ENCODE measurements around the gene CADPS2.

The CADPS2 gene

DNA sequence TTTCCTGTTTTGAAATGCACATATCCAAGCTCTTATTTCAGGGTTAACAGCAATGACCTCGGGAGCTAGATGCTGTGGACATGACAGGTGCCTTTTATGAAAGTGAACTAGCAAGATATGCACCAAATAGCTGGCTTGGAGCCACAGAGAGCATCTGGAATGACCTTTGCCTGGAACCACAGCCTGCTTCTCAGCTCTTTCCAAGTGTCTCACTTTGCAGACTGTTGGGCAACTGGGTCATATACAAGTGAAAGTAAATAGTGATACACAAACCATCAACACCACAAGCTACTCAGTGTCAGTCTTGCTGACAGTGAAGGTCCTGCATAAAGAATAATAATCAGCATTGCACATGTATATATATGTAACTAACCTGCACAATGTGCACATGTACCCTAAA, 370.9 kb downstream of the CADPS2 start:
- H4K91ac ChIP-seq (ENCODE audit: low read depth, low read length, poor library complexity) = no peak overlapping the region
- no peak for DNase-seq (ENCODE audit: low spot score)
- H2AK5ac ChIP-seq (ENCODE audit: low read depth, low read length) = no peak overlapping the region
- H3K9ac ChIP-seq (ENCODE audit: low read depth, low read length, poor library complexity) = no peak overlapping the region
- H3K14ac ChIP-seq (ENCODE audit: low read length) = no peak overlapping the region
- no peak overlapping the region for H2BK120ac ChIP-seq (ENCODE audit: low read depth, low read length)
- no peak overlapping the region for H4K8ac ChIP-seq (ENCODE audit: low read depth, low read length)
- H3K36me3 ChIP-seq (replicated peaks in 1 of 2; ENCODE audit: control insufficient read depth in 2 of 2, insufficient read depth in 2 of 2, low read length in 2 of 2) = no peaks in the 10 kb centered on the region
- no peak overlapping the region for H3K4me3 ChIP-seq (ENCODE audit: low read length in 2 of 2)
- no CpG with 5 or more reads among the region's 1 CpG for WGBS, 2 donors (ENCODE audit: extremely low coverage in 2 of 2, insufficient read length in 2 of 2, insufficient replicate concordance in 1 of 2)
- H3K9me3 ChIP-seq (replicated peaks in 1 of 2; ENCODE audit: control insufficient read depth in 2 of 2, insufficient read depth in 1 of 2, low read depth in 1 of 2, low read length in 2 of 2) = no peaks in the 10 kb centered on the region
- peaks cover 3 to 5% of the 10 kb centered on the region in 2 donors for H3K4me1 ChIP-seq (ENCODE audit: control insufficient read depth in 2 of 2, insufficient read depth in 1 of 2, low read depth in 1 of 2, low read length in 2 of 2)
- H3K18ac ChIP-seq (ENCODE audit: low read length) = no peak overlapping the region
- no peak overlapping the region for H3K27ac ChIP-seq (replicated peaks; ENCODE audit: low read length)
- no peak overlapping the region for H2BK15ac ChIP-seq (ENCODE audit: low read length)
- H3K23ac ChIP-seq (ENCODE audit: low read depth, low read length, poor library complexity) = no peak overlapping the region
- no peaks in the 10 kb centered on the region for H3K79me1 ChIP-seq (ENCODE audit: low read depth, low read length)
- H2BK5ac ChIP-seq (ENCODE audit: low read length) = no peak overlapping the region
- H2BK12ac ChIP-seq (ENCODE audit: low read length) = no peak overlapping the region
- H3K27me3 ChIP-seq (ENCODE audit: control insufficient read depth in 3 of 3, insufficient read depth in 3 of 3, low read depth in 1 of 3, low read length in 3 of 3) = no peaks in the 10 kb centered on the region
- no peak overlapping the region for H2AFZ ChIP-seq (ENCODE audit: low read length)
- H3K4me2 ChIP-seq (ENCODE audit: insufficient read depth, low read length, poor library complexity, severe bottlenecking) = no peak overlapping the region
- H3K4ac ChIP-seq (ENCODE audit: low read length) = no peak overlapping the region

DNA sequence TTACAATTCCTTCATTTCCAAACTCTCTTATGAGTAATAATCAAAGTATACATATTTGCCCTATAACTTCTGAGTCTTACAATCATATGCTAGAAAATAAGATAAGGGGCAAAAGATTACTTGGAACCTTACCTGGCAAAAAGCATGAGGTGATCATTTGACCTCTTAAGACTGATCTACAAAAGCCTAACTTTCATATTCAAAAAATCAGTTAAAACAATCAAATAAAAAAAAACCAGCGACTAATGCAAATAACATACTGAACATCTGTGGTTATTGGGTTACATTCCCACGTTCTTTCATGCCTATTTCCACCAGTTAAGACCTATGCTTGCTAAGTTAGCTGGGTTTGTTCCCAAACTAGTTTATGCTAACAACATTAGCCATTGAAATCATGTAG, 375.0 kb downstream of the CADPS2 start:
- no peaks in the 10 kb centered on the region for H3K9me3 ChIP-seq (replicated peaks in 1 of 2; ENCODE audit: control insufficient read depth in 2 of 2, insufficient read depth in 1 of 2, low read depth in 1 of 2, low read length in 2 of 2)
- no peaks in the 10 kb centered on the region for H3K27me3 ChIP-seq (ENCODE audit: control insufficient read depth in 3 of 3, insufficient read depth in 3 of 3, low read depth in 1 of 3, low read length in 3 of 3)
- H4K91ac ChIP-seq (ENCODE audit: low read depth, low read length, poor library complexity) = no peak overlapping the region
- H3K79me1 ChIP-seq (ENCODE audit: low read depth, low read length) = no peaks in the 10 kb centered on the region
- H3K4me2 ChIP-seq (ENCODE audit: insufficient read depth, low read length, poor library complexity, severe bottlenecking) = no peak overlapping the region
- H2BK12ac ChIP-seq (ENCODE audit: low read length) = no peak overlapping the region
- no peak overlapping the region for H3K27ac ChIP-seq (replicated peaks; ENCODE audit: low read length)
- H2BK5ac ChIP-seq (ENCODE audit: low read length) = no peak overlapping the region
- no peak overlapping the region for H2AFZ ChIP-seq (ENCODE audit: low read length)
- H2AK5ac ChIP-seq (ENCODE audit: low read depth, low read length) = no peak overlapping the region
- no peak overlapping the region for H2BK15ac ChIP-seq (ENCODE audit: low read length)
- no peak overlapping the region for H3K18ac ChIP-seq (ENCODE audit: low read length)
- H3K23ac ChIP-seq (ENCODE audit: low read depth, low read length, poor library complexity) = no peak overlapping the region
- no CpG with 5 or more reads among the region's 2 CpGs for WGBS, 2 donors (ENCODE audit: extremely low coverage in 2 of 2, insufficient read length in 2 of 2, insufficient replicate concordance in 1 of 2)
- no peak overlapping the region for H4K8ac ChIP-seq (ENCODE audit: low read depth, low read length)
- H3K36me3 ChIP-seq (replicated peaks in 1 of 2; ENCODE audit: control insufficient read depth in 2 of 2, insufficient read depth in 2 of 2, low read length in 2 of 2) = no peaks in the 10 kb centered on the region
- no peak overlapping the region for H3K4ac ChIP-seq (ENCODE audit: low read length)
- H3K4me3 ChIP-seq (ENCODE audit: low read length in 2 of 2) = no peak overlapping the region
- H3K4me1 ChIP-seq (ENCODE audit: control insufficient read depth in 2 of 2, insufficient read depth in 1 of 2, low read depth in 1 of 2, low read length in 2 of 2) = peaks cover 3 to 5% of the 10 kb centered on the region in 2 donors
- no peak overlapping the region for H3K9ac ChIP-seq (ENCODE audit: low read depth, low read length, poor library complexity)
- no peak overlapping the region for H3K14ac ChIP-seq (ENCODE audit: low read length)
- DNase-seq (ENCODE audit: low spot score) = no peak
- H2BK120ac ChIP-seq (ENCODE audit: low read depth, low read length) = no peak overlapping the region

GRCh38 chr7:122507591-122507990, 378.7 kb downstream of the CADPS2 start:
- H3K23ac ChIP-seq (ENCODE audit: low read depth, low read length, poor library complexity) = no peak overlapping the region
- no peaks in the 10 kb centered on the region for H3K36me3 ChIP-seq (replicated peaks in 1 of 2; ENCODE audit: control insufficient read depth in 2 of 2, insufficient read depth in 2 of 2, low read length in 2 of 2)

DNA sequence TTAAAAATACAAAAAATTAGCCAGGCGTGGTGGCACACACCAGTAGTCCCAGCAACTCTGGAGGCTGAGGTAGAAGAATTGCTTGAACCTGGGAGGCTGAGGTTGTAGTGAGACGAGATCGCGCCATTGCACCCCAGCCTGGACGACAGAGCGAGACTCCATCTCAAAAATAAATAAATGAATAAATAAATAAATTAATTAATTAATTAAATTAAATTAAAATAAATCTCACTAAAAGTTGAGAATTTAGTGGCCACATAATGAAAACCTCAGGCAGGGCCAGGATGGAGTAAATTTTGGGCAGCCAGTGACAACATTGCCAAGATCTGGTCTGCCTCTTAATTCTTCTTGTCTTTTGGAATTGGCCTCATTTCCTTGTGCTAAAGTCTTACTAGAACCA, 394.3 kb downstream of the CADPS2 start:
- H3K9me3 ChIP-seq (replicated peaks in 1 of 2; ENCODE audit: control insufficient read depth in 2 of 2, insufficient read depth in 1 of 2, low read depth in 1 of 2, low read length in 2 of 2) = no peaks in the 10 kb centered on the region
- H2AK5ac ChIP-seq (ENCODE audit: low read depth, low read length) = no peak overlapping the region
- no peak overlapping the region for H4K91ac ChIP-seq (ENCODE audit: low read depth, low read length, poor library complexity)
- no peak overlapping the region for H4K8ac ChIP-seq (ENCODE audit: low read depth, low read length)
- no peak overlapping the region for H2BK120ac ChIP-seq (ENCODE audit: low read depth, low read length)
- H3K4me3 ChIP-seq (ENCODE audit: low read length in 2 of 2) = no peak overlapping the region
- H2BK5ac ChIP-seq (ENCODE audit: low read length) = no peak overlapping the region
- no peak overlapping the region for H2AFZ ChIP-seq (ENCODE audit: low read length)
- no peaks in the 10 kb centered on the region for H3K79me1 ChIP-seq (ENCODE audit: low read depth, low read length)
- H3K23ac ChIP-seq (ENCODE audit: low read depth, low read length, poor library complexity) = no peak overlapping the region
- H3K4me2 ChIP-seq (ENCODE audit: insufficient read depth, low read length, poor library complexity, severe bottlenecking) = no peak overlapping the region
- no peak overlapping the region for H3K4ac ChIP-seq (ENCODE audit: low read length)
- H3K27me3 ChIP-seq (ENCODE audit: control insufficient read depth in 3 of 3, insufficient read depth in 3 of 3, low read depth in 1 of 3, low read length in 3 of 3) = no peaks in the 10 kb centered on the region
- no peak overlapping the region for H3K9ac ChIP-seq (ENCODE audit: low read depth, low read length, poor library complexity)
- no peaks in the 10 kb centered on the region for H3K36me3 ChIP-seq (replicated peaks in 1 of 2; ENCODE audit: control insufficient read depth in 2 of 2, insufficient read depth in 2 of 2, low read length in 2 of 2)
- H3K18ac ChIP-seq (ENCODE audit: low read length) = no peak overlapping the region
- DNase-seq (ENCODE audit: low spot score) = no peak
- no peaks in the 10 kb centered on the region for H3K4me1 ChIP-seq (ENCODE audit: control insufficient read depth in 2 of 2, insufficient read depth in 1 of 2, low read depth in 1 of 2, low read length in 2 of 2)
- no peak overlapping the region for H2BK15ac ChIP-seq (ENCODE audit: low read length)
- H3K27ac ChIP-seq (replicated peaks; ENCODE audit: low read length) = no peak overlapping the region
- no CpG with 5 or more reads among the region's 6 CpGs for WGBS, 2 donors (ENCODE audit: extremely low coverage in 2 of 2, insufficient read length in 2 of 2, insufficient replicate concordance in 1 of 2)
- no peak overlapping the region for H3K14ac ChIP-seq (ENCODE audit: low read length)
- no peak overlapping the region for H2BK12ac ChIP-seq (ENCODE audit: low read length)

More at GRCh38 chr7:122507591-122507990, 378.7 kb downstream of the CADPS2 start:
- no peak overlapping the region for H3K9ac ChIP-seq (ENCODE audit: low read depth, low read length, poor library complexity)
- no peak overlapping the region for H3K4ac ChIP-seq (ENCODE audit: low read length)
- H2BK15ac ChIP-seq (ENCODE audit: low read length) = no peak overlapping the region
- no CpG with 5 or more reads among the region's 2 CpGs for WGBS, 2 donors (ENCODE audit: extremely low coverage in 2 of 2, insufficient read length in 2 of 2, insufficient replicate concordance in 1 of 2)
- no peaks in the 10 kb centered on the region for H3K9me3 ChIP-seq (replicated peaks in 1 of 2; ENCODE audit: control insufficient read depth in 2 of 2, insufficient read depth in 1 of 2, low read depth in 1 of 2, low read length in 2 of 2)
- H3K27me3 ChIP-seq (ENCODE audit: control insufficient read depth in 3 of 3, insufficient read depth in 3 of 3, low read depth in 1 of 3, low read length in 3 of 3) = no peaks in the 10 kb centered on the region
- no peak overlapping the region for H2BK120ac ChIP-seq (ENCODE audit: low read depth, low read length)
- H2BK5ac ChIP-seq (ENCODE audit: low read length) = no peak overlapping the region
- no peak for DNase-seq (ENCODE audit: low spot score)
- no peak overlapping the region for H3K18ac ChIP-seq (ENCODE audit: low read length)
- H4K91ac ChIP-seq (ENCODE audit: low read depth, low read length, poor library complexity) = no peak overlapping the region
- no peaks in the 10 kb centered on the region for H3K79me1 ChIP-seq (ENCODE audit: low read depth, low read length)
- H3K4me3 ChIP-seq (ENCODE audit: low read length in 2 of 2) = no peak overlapping the region
- H2AFZ ChIP-seq (ENCODE audit: low read length) = no peak overlapping the region
- H4K8ac ChIP-seq (ENCODE audit: low read depth, low read length) = no peak overlapping the region
- H3K27ac ChIP-seq (replicated peaks; ENCODE audit: low read length) = no peak overlapping the region
- H3K14ac ChIP-seq (ENCODE audit: low read length) = no peak overlapping the region
- H3K4me1 ChIP-seq (ENCODE audit: control insufficient read depth in 2 of 2, insufficient read depth in 1 of 2, low read depth in 1 of 2, low read length in 2 of 2) = no peaks in the 10 kb centered on the region
- H2BK12ac ChIP-seq (ENCODE audit: low read length) = no peak overlapping the region
- no peak overlapping the region for H3K4me2 ChIP-seq (ENCODE audit: insufficient read depth, low read length, poor library complexity, severe bottlenecking)
- H2AK5ac ChIP-seq (ENCODE audit: low read depth, low read length) = no peak overlapping the region
